Measurements from ENCODE around the gene FGFR4.
A peak's percentile ranks its signal among the peaks of the same experiment; 100 is the strongest.

Gene FGFR4

GRCh38 chr5:177070536-177071191, 16.1 kb upstream of the FGFR4 start:
- TF ChIP-seq FOXM1 (IDR thresholded peaks at IDR 0.05; ENCODE audit: borderline replicate concordance, low read depth) (no peak), EP300 (IDR thresholded peaks at IDR 0.05; ENCODE audit: borderline replicate concordance) (no peak), MAX (IDR thresholded peaks at IDR 0.05) (no peak), USF1 (IDR thresholded peaks at IDR 0.05) (no peak), TCF12 (IDR thresholded peaks at IDR 0.05; ENCODE audit: low read depth) (no peak), TEAD4 (IDR thresholded peaks at IDR 0.05) (no peak), NFIC (IDR thresholded peaks at IDR 0.05) (no peak), REST (IDR thresholded peaks at IDR 0.05; ENCODE audit: low read depth) (no peak), EGR1 (IDR thresholded peaks at IDR 0.05) (no peak), CEBPB (IDR thresholded peaks at IDR 0.05) (no peak), TAF1 (IDR thresholded peaks at IDR 0.05; ENCODE audit: low read depth) (no peak), ZBTB7A (IDR thresholded peaks at IDR 0.05; ENCODE audit: low read depth) (no peak), RAD21 (IDR thresholded peaks at IDR 0.05; ENCODE audit: low read depth) (no peak), YY1 (IDR thresholded peaks at IDR 0.05; ENCODE audit: low read depth) (no peak), CREB1 (IDR thresholded peaks at IDR 0.05; ENCODE audit: low read depth) (no peak)

GRCh38 chr5:177071666-177072385, 14.9 kb upstream of the FGFR4 start:
- no peak for TF ChIP-seq YY1 (IDR thresholded peaks at IDR 0.05; ENCODE audit: low read depth)
- no peak for TF ChIP-seq TEAD4 (IDR thresholded peaks at IDR 0.05)
- TF ChIP-seq REST (IDR thresholded peaks at IDR 0.05; ENCODE audit: low read depth), result no peak
- no peak for TF ChIP-seq USF1 (IDR thresholded peaks at IDR 0.05)
- TF ChIP-seq RAD21 (IDR thresholded peaks at IDR 0.05; ENCODE audit: low read depth), result peak; percentile 72
- TF ChIP-seq ZBTB7A (IDR thresholded peaks at IDR 0.05; ENCODE audit: low read depth), result no peak
- TF ChIP-seq CEBPB (IDR thresholded peaks at IDR 0.05), result no peak
- TF ChIP-seq MAX (IDR thresholded peaks at IDR 0.05), result no peak

- TF ChIP-seq USF1 (IDR thresholded peaks at IDR 0.05) (peak; percentile 88), EGR1 (IDR thresholded peaks at IDR 0.05) (no peak), TCF12 (IDR thresholded peaks at IDR 0.05; ENCODE audit: low read depth) (no peak)
These were observed 9.4 kb upstream of the FGFR4 start for GRCh38 chr5:177077335-177077734.

- TF ChIP-seq RAD21 (IDR thresholded peaks at IDR 0.05; ENCODE audit: low read depth) (no peak), ZBTB7A (IDR thresholded peaks at IDR 0.05; ENCODE audit: low read depth) (no peak), YY1 (IDR thresholded peaks at IDR 0.05; ENCODE audit: low read depth) (no peak), NFIC (IDR thresholded peaks at IDR 0.05) (no peak), MAX (IDR thresholded peaks at IDR 0.05) (no peak), TCF12 (IDR thresholded peaks at IDR 0.05; ENCODE audit: low read depth) (no peak), USF1 (IDR thresholded peaks at IDR 0.05) (no peak), EP300 (IDR thresholded peaks at IDR 0.05; ENCODE audit: borderline replicate concordance) (no peak), CREB1 (IDR thresholded peaks at IDR 0.05; ENCODE audit: low read depth) (no peak), FOXM1 (IDR thresholded peaks at IDR 0.05; ENCODE audit: borderline replicate concordance, low read depth) (no peak), CEBPB (IDR thresholded peaks at IDR 0.05) (no peak), TAF1 (IDR thresholded peaks at IDR 0.05; ENCODE audit: low read depth) (no peak), EGR1 (IDR thresholded peaks at IDR 0.05) (no peak), REST (IDR thresholded peaks at IDR 0.05; ENCODE audit: low read depth) (no peak), TEAD4 (IDR thresholded peaks at IDR 0.05) (no peak)
These were observed 7.1 kb upstream of the FGFR4 start for GRCh38 chr5:177079606-177080005.

Data from Ishikawa (cell line).